Measurements from ENCODE around the gene DNASE1L2.
"Not testable (repeated sequence)": the region's sequence is repeated elsewhere in the genome, so short reads cannot be mapped to it uniquely, and the experiment has no call there.

Gene DNASE1L2

DNA sequence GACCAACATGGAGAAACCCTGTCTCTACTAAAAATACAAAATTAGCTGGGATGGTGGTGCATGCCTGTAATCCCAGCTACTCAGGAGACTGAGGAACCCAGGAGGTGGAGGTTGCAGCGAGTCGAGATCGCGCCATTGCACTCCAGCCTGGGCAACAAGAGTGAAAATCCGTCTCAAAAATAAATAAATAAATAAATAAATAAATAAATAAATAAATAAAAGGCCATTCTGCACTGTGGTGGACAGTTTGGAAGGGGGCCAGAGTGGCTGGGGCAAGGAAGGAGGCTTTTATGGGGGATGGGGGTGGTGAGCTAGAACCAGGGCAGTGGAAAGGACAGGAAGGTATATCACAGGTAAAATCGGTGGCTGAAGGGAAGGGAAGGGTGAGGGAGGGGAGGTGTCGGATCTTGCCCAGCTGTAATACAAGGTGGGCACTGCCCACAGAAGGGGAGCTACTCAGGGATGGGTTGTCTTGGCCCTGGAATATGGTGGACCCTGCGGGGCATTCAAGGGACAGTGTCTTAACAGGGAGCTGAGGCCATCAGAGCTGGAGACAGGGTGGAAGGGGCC, 33.0 kb upstream of the DNASE1L2 start:
- not testable (repeated sequence) for DNase-seq (ENCODE audit: low read depth in 2 of 2)

DNA sequence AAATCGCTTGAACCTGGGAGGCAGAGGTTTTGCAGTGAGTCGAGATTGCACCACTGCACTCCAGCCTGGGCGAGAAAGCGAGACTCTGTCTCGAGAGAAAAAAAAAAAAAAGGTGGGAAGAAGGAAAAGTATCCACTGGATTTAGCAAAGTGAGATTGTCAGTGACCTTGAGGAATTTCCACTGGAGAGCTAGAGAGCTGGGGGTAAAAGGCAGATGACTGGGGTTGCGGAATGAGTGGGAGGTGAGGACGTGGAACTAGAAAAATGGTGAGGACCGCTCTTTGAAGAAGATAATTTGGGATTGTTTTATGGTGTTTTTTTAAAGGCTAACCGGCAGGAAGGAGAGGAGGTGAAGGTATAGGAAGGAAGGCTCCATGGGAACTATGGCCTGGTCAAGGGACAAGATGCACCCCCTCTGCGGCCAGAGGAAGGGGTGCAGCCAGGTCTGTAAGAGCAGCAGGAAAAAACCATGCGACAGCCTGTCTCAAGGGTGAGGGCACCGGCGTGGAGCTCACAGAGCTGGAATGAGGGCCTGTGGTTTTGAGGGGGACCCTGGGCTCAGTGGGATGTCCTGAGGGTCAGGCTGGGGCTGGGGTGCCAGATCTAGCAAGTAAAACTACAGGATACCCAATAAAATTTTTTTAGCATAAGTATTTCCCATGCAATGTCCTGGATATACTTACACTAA, 31.7 kb upstream of the DNASE1L2 start:
- DNase-seq (ENCODE audit: low read depth in 2 of 2): no peak

DNA sequence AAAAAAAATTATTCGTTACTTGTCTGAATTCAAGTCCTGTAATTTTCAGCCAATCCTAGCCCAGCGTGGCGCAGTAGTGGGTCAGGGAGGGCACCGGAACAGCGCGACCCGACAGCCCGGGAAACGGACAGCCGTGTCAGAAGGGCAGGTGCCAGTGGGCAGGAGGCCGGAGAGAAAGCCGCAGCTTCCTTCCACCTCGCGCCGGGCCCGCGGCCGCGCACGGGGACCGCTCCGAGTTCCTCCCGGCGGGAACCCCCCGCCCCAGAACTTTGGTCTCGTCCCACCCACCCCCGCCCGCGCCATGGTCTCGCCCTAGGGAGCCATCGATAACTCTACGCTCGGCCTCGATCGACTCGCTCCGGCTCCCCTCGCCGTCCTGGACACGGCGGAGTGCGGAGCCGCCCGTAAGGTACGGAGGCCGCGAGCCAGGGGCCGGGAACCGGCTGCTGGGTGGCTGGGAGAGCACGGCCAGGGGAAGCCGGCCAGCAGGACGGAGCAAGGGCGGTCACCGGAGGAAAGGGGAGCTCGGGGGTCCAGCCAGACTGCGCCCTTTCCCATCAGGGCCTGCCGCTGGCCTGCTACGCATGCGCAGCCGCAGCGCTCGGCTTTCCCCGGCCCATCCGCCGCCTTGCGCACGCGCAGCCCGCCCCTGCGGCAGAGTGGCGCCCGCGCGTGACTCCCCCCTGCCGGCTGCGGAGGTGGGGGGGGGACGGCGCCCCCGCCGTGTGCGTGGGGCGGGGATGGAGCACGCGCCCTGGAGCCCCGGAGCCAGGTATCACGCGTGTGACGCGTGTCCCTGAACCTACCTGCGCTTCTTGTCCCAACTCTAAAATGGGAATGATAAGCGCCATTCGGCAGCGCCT, 30.9 kb upstream of the DNASE1L2 start, which contains the start of gene MLST8:
Gene MLST8, plus strand, starts transcription at position 351 of the 863 bp plus-strand sequence. CDS start 632 bp downstream, outside the sequence.
- peak; percentile 81 to 87 for DNase-seq (ENCODE audit: low read depth in 2 of 2)

DNA sequence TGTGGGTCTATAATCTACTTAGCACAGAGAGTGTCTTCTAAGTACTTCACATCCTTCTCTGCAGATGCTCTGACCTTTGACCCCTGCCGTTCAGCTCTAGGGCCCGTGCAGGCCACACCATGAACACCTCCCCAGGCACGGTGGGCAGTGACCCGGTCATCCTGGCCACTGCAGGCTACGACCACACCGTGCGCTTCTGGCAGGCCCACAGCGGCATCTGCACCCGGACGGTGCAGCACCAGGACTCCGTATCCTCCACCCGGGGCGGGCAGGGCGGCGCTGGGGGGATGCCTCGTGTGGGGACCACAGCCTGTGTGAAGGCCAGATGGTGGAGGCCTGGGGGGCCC, 30.3 kb upstream of the DNASE1L2 start:
- DNase-seq (ENCODE audit: low read depth in 2 of 2): no peak

DNA sequence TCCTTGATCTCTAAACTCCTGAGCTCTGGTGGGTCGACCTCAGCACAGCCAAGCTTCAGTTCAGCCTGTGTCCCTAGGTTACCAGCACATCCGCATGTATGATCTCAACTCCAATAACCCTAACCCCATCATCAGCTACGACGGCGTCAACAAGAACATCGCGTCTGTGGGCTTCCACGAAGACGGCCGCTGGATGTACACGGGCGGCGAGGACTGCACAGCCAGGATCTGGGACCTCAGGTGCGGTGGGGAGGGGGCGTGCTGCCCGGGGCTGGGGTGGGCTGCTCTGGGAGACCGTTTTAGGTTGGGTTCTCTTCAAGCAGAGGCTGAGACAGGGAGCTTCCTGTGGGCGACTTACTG, 29.8 kb upstream of the DNASE1L2 start:
- no peak for DNase-seq (ENCODE audit: low read depth in 2 of 2)

DNA sequence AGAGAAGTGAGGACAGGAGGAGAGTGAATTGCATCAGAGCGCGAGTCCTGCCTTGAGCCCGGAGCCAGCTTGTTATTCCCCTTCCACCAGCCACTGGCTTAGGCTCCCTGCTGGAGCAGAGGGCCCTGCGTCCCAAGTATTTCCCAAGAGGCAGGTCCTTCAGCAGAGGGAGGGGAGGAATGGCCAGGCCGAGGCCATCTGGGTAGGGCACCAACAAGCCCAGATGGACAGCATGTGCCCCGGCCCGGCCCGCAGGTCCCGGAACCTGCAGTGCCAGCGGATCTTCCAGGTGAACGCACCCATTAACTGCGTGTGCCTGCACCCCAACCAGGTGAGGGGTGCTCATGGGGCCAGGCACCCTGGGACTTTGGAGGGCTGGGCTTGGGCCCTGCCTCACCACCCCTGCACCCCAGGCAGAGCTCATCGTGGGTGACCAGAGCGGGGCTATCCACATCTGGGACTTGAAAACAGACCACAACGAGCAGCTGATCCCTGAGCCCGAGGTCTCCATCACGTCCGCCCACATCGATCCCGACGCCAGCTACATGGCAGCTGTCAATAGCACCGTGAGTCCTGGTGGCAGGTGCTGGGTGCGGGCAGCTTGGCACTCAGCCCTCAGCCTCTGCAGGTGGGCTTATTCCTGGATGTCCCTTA, 29.3 kb upstream of the DNASE1L2 start:
- no peak for DNase-seq (ENCODE audit: low read depth in 2 of 2)

DNA sequence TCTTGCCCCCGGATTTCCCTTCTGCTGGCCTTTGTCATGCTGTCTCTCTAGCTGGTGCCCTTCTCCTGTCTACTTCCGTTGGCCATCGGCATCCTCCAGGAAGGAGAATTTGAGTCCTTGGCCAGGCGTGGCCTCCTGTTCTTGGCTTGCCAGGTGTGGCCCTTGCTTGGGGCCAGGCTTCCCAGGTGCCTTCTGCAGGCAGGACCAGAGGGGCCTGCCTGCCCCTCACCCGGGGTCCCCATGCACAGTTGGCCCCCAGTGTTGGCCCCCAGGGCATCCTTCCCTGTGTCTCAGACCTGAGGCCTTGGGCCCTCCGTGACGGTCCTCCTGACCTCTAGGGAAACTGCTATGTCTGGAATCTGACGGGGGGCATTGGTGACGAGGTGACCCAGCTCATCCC, 28.4 kb upstream of the DNASE1L2 start:
- no peak for DNase-seq (ENCODE audit: low read depth in 2 of 2)

DNA sequence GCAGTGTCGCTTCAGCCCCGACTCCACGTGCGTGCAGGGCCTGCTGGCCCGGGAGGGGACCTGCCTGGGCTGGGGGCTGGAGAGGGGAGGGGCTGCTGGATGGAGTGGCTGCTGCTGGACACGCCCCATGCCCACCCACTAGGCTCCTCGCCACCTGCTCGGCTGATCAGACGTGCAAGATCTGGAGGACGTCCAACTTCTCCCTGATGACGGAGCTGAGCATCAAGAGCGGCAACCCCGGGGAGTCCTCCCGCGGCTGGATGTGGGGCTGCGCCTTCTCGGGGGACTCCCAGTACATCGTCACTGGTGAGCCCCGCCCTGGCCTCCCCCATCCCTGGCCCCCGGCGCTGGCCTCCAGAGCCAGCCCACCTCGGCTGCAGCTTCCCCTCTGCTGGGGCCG, 27.9 kb upstream of the DNASE1L2 start:
- DNase-seq (ENCODE audit: low read depth in 2 of 2): no peak

DNA sequence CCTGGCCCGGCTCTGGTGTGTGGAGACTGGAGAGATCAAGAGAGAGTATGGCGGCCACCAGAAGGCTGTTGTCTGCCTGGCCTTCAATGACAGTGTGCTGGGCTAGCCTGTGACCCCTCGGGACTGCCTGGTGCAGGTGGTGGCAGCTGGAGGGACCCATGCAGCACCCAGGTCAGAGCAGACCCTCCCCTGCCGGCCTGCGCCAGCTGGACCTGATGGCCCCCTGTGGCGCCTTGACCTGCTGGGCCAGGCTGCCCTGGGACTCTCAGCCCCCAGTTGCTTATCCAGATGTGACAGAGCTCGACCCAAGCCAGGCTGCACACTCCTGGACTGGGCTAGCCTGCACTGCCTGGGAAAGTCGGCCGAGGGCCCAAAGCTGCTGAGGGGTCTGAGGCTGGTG, 27.5 kb upstream of the DNASE1L2 start:
- DNase-seq (ENCODE audit: low read depth in 2 of 2): no peak

DNA sequence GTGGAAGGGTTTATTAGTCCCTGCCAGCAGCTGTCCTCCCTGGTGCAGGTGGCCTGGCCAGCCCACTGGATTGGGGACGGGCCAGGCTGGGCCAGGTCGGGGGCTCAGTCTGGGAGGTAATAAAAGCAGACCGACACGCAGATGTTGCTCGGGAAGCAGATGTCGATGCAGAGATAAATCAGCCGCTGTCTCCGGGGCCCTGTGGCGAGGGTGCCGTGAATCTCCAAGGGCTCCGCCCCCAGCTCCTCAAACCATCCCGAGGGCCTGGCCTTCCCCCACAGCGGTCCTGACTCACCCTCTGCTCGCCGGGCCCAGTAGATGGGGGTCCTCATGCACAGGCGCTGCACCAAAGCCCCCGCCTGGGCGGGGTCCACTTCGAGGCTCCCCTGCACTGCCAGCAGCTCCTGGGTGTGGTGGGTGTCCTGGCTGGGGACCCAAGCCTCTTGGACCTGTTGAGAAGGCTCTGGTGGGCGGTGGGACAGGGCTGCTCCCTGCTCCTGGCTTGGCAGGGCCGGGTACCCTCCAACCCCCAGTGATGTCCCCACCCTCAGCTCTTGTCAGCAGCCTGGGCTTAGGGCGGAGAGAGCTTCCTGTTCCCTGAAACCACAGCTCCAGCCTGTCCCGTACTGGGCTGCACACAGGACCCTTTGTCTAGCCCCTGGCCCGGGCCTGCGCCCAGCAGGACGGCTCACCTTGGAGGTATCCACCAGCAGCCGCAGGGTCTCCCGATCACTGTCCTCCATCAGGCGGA, 26.8 kb upstream of the DNASE1L2 start:
- DNase-seq (ENCODE audit: low read depth in 2 of 2): no peak

DNA sequence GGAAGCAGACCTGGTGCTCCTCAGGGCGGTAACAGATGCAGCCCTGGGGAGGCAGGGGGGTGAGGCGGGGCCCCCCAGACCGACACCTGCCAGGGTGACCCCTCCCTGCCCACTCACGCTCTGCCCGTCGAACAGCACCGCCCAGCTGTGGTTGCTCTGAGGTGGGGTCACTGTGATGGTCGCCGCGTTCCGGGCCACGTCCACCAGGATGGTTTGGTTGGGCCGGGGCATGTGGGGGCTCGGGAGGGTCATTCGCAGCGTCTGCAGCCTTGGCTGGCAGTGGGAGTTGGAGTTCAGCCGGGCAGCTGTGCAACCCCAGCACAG, 26.3 kb upstream of the DNASE1L2 start:
- no peak for DNase-seq (ENCODE audit: low read depth in 2 of 2)

DNA sequence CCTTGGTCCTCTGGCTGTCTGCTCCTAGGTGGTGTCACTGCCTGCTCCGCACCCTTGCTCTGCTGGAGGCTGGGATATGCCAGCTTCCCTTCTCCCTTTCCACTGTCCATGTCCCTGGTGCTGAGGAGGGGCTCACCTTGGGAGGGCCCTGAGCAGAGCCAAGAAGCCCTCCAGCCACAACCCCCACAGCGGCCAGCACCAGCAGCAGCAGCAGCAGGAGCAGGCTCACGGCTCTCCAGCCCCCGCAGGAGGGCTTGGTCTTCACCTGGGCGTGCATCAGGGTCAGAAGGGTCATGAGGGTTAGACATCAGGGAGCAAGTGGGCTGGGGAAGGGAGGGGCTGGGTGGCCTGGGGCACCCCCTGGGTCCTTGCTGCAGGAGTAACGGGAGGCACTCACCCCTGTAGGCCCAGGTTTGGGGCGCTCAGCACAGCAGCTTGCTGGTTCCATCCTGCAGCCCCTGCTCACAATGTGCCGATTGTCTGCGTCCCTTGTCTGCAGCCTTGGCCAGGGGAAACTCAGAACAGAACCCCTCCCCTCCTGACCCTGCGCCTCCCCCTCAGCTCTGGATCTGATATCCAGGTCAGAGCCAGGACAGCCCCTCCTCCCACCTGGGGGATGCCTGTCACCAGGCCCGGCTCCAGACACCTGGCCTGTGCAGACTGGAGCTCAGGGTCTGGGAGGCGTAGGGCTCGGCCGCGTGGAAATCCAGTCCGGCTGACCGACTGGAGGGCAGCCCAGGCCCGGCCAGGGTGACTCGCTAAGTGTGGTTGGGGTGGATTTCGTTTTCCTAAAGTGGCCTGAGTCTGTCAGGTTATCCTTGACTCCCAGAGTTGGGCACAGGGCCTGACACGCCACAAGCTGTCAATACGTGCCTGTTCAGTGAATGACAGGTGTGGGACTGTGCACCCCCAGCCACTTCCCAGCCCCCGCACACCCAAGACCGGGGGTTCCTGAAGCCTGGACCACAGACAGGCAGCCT, 25.6 kb upstream of the DNASE1L2 start, which contains the start of gene BRICD5:
Gene BRICD5, minus strand, starts transcription at position 478 of the 980 bp plus-strand sequence. Its CDS starts 30 bp downstream, at position 448.
- no peak for DNase-seq (ENCODE audit: low read depth in 2 of 2)

DNA sequence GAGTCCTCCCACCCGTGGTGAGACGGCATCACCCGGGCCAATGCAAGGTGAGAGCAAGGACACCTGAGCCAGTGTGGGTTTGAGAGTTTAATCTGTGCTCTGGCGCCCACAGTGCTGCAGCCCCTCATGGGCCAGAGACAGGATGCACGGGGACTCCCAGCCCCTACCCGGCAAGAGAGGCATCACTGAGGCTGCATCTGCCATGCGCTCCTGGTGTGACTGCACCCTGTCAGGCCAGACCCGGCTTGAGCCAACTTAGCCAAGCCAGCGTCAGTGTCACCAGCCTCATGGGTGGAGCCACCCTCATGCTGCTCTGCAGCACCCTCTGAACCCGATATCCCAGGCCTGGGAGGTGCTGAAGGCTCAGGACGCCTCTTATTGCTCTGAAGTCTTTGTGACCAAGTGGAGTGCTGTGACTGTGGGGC, 24.3 kb upstream of the DNASE1L2 start:
- DNase-seq (ENCODE audit: low read depth in 2 of 2): no peak

DNA sequence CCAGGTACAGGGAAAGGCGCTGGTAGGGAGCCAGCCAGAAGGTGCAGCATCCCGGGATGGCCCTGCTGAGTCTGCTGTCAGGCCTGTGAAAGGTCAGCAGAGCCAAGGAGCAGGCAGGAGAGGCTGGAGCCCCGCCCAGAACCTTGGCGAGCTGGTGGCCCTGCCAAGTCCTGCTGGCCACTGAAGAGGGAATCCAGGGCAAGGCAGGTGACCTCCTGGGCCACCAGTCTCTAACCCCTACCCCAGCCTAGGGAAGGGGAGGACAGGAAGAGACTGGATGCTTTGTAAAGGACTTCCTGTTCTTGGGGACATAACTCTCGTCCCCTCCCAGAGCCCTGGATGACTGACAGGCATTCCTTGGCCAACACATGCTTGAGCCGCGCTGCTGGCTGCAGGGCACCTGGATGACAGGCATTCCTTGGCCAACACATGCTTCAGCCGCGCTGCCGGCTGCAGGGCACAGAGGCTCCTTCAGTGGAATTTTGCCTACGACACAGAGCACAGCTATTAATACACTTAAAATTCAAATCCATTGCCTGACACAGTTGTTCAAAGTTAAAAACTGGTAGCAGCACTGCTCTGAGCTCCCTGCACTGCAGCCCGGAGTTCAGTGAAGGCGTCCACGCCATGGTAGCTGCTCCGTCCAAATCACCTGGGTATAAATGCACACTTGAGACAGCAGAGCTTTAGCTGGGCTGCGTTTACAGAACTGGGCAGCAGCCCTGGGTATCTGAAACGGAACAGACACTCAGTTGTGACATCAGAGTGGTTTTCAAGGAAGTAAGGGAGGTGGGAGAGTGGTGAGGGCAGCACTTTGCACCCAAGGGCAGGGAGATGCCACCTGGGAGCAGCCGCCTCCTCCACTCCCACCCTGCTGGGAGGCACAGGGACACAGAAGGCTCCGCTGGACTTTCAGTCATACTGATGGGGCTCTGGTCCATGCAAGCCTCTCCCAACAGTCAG, 23.6 kb upstream of the DNASE1L2 start:
- no peak for DNase-seq (ENCODE audit: low read depth in 2 of 2)

DNA sequence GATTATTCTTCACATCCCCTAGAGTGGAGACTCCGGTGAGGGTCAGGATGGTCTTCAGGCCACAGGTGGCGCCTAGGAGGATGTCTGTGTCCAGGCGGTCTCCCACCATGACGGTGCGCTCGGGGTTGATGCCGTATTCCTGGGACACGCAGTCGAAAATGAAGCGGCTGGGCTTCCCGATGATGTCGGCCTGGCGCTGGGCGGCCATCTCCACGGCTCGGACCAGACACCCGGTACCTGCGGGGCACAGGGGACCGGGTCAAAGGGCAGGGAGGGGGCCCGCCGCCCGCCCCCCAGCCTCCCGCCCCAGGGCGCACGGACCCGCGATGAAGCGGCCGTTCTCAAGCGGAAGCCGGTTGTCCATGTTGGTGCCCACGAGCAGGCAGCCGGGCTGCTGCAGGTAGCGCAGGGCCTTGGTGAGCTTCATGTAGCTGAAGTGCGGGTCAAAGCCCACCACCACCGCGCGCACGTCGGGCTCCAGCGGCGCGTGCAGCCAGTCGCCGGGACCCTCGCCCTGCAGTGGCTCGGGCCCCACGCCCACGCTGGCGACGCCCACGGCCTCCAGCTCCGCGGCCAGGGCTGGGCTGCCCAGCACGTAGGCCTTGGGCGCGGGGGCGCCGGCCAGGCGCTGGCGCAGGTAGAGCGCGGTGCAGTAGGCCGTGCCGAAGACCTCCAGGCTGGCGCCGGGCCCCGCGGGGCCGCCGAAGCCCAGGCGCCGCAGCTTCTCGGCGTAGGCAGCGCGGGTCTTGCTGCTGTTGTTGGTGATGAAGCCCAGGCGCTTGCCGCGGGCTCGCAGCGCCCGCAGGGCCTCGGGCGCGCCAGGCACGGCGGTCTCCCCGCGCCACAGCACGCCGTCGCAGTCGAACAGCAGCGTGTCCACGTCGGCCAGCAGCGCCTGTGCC, 22.2 kb upstream of the DNASE1L2 start:
- DNase-seq (ENCODE audit: low read depth in 2 of 2): no peak

DNA sequence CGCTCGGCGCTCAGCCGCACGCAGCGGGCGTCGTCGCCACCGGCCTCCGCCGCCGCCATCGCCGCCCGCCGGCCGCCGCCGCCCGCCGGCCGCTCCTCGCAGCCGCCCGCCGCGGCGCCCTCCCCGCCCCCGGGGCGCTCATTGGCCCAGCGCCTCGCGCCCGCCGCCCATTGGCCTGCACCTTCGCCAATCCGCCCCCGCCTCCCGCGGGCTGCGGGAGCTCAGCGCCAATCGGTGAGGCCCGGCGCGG, 21.6 kb upstream of the DNASE1L2 start, which contains the start of gene PGP:
Gene PGP, minus strand, starts transcription at position 122 of the 250 bp plus-strand sequence. Its CDS starts 63 bp downstream, at position 59.
- DNase-seq (ENCODE audit: low read depth in 2 of 2): no peak

DNA sequence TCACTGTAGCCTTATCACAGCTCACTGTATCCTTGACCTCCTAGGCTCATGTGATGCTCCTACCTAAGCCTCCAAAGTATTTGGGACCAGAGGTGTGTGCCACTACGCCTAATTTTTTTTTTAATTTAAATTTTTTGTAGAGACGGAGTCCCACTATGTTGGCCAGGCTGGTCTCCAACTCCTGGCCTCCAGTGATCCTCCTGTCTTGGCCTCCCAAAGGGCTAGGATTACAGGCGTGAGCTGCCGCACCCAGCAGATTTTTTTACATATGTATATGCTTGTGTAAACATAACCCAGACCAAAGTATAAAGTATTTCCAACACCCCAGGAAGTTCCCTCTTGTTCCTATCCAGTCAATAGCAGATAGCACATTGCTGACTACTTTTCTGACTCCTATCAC, 19.9 kb upstream of the DNASE1L2 start:
- no peak for DNase-seq (ENCODE audit: low read depth in 2 of 2)

DNA sequence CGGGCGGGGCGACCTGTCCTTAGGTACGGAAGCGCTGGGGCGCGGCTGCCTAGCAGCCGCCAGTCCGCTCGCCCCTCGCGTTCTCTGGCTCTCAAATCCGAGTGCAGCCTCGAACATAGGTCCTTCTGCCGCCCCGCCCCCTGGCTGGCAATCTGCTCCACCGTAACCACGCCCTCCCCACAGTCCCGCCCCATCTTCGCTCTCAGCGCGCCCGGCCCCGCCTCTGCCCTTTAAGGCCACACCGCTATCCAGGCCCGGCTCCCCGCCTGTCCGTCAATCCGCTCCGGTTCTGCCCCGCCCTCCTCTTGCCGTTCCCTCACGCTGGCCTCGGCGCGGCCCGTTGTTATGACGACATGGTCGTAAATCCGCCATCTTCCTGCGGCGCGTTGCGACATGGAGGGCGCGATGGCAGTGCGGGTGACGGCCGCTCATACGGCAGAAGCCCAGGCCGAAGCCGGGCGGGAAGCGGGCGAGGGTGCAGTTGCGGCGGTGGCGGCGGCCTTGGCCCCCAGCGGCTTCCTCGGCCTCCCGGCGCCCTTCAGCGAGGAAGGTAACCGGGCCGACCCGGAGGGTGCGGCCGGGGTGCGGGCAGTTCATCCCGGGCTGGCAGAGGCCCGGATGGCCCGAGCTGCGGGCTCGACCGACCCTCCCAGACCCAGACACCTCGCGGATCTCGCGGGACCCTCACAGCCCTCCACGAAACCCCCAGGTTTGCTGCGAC, 12.9 kb upstream of the DNASE1L2 start, which contains the start of gene E4F1:
Gene E4F1, plus strand, starts transcription at position 371 of the 721 bp plus-strand sequence. Its CDS starts 23 bp downstream, at position 394.
- peak; percentile 99 to 100 for DNase-seq (ENCODE audit: low read depth in 2 of 2)

Measured in activated CD4-positive, alpha-beta T cell treated with anti-CD3 and anti-CD28 coated beads for 24 hours (primary cell).